GM08714 (cell line): ENCODE results near the gene MICB.
"Not testable (repeated sequence)": the region's sequence is repeated elsewhere in the genome, so short reads cannot be mapped to it uniquely, and the experiment has no call there.

Source experiments
- H3K4me3 ChIP-seq: fragments of 200-500 bp; sonication (Bioruptor generic); 2 replicates; pipeline ENCODE4 v1.5.1; 2014; ENCODE audit warnings: mild to moderate bottlenecking, low read length, inconsistent platforms
- ZNF274 ChIP-seq: IDR thresholded peaks from 2 replicates; pipeline ENCODE4 v1.6.1; 2012; ENCODE audit warnings: mild to moderate bottlenecking, low read depth, low read length

Gene MICB

GRCh38 chr6:31497531-31498476 is at the start of gene MICB:
Gene MICB (plus strand): TSS chr6:31498145. CDS start chr6:31498194, 49 bp downstream.
- no peak for TF ChIP-seq ZNF274
- H3K4me3 ChIP-seq, result peak within 1 kb of the TSS; percentile 67

GRCh38 chr6:31450751-31451150 is 47.2 kb upstream of the MICB start:
- no peak for TF ChIP-seq ZNF274
- H3K4me3 ChIP-seq, result no peak overlapping the region

- no peak overlapping the region for H3K4me3 ChIP-seq
- no peak for TF ChIP-seq ZNF274
Observed at GRCh38 chr6:31452859-31453258, 45.1 kb upstream of the MICB start.

- TF ChIP-seq ZNF274, result no peak
- no peak overlapping the region for H3K4me3 ChIP-seq
Observed at GRCh38 chr6:31453259-31453658, 44.7 kb upstream of the MICB start.

GRCh38 chr6:31459864-31460263 is 38.1 kb upstream of the MICB start:
- not testable (repeated sequence) for H3K4me3 ChIP-seq

- no peak overlapping the region for H3K4me3 ChIP-seq
- TF ChIP-seq ZNF274, result no peak
Observed at GRCh38 chr6:31460361-31461025, 37.5 kb upstream of the MICB start.

- TF ChIP-seq ZNF274, result no peak
- peak overlapping the region; percentile 87; the same call in 1 of the 2 replicates for H3K4me3 ChIP-seq
Observed at GRCh38 chr6:31462026-31462963, 35.6 kb upstream of the MICB start.

- no peak for TF ChIP-seq ZNF274
Observed at GRCh38 chr6:31462964-31463870, 34.7 kb upstream of the MICB start.

GRCh38 chr6:31464252-31465184 is 33.4 kb upstream of the MICB start:
- H3K4me3 ChIP-seq, result peak overlapping the region; percentile 87

More at GRCh38 chr6:31462964-31463870, 34.7 kb upstream of the MICB start:
- H3K4me3 ChIP-seq, result peak overlapping the region; percentile 87

GRCh38 chr6:31465185-31465536 is 32.8 kb upstream of the MICB start:
- no peak for TF ChIP-seq ZNF274
- peak overlapping the region; percentile 87 for H3K4me3 ChIP-seq

More at GRCh38 chr6:31464252-31465184, 33.4 kb upstream of the MICB start:
- TF ChIP-seq ZNF274, result no peak

GRCh38 chr6:31465718-31466117 is 32.2 kb upstream of the MICB start:
- H3K4me3 ChIP-seq, result no peak overlapping the region
- TF ChIP-seq ZNF274, result no peak

GRCh38 chr6:31466466-31466865 is 31.5 kb upstream of the MICB start:
- H3K4me3 ChIP-seq, result no peak overlapping the region
- no peak for TF ChIP-seq ZNF274
